Immature natural killer cell (primary cell): Measurements from ENCODE around the gene CD47. TPM values are rescaled to one million over a fixed set of nuclear protein-coding genes. Genes with fewer than 3 reads are reported as not detected.

ENCODE experiments used
- DNase-seq, 3 donors: peaks; one replicate each; pipeline ENCODE4 v3.0.0; 2022; ENCODE audit warnings: mixed read lengths in 1 of 3
- H3K27ac Mint-ChIP-seq, 6 donors: one replicate each; pipeline ENCODE4 v1.8.0; 2020; ENCODE audit warnings: mixed read lengths in 6 of 6, mild to moderate bottlenecking in 5 of 6, inconsistent platforms in 4 of 6, moderate library complexity in 3 of 6
- H3K27me3 Mint-ChIP-seq, 3 donors: one replicate each; pipeline ENCODE4 v1.8.0; 2020 to 2021; ENCODE audit warnings: low read depth in 3 of 3, mild to moderate bottlenecking in 3 of 3, mixed read lengths in 3 of 3, moderate library complexity in 3 of 3, inconsistent platforms in 1 of 3
- H3K36me3 Mint-ChIP-seq, 3 donors: one replicate each; pipeline ENCODE4 v1.8.0; 2020; ENCODE audit warnings: mixed read lengths in 3 of 3, inconsistent platforms in 2 of 3, mild to moderate bottlenecking in 2 of 3
- H3K4me1 Mint-ChIP-seq, 2 donors: one replicate each; pipeline ENCODE4 v1.8.0; 2020; ENCODE audit warnings: inconsistent platforms in 2 of 2, mild to moderate bottlenecking in 2 of 2, mixed read lengths in 2 of 2, moderate library complexity in 1 of 2
- H3K4me3 Mint-ChIP-seq, 5 donors: one replicate each; pipeline ENCODE4 v1.8.0; 2020; ENCODE audit warnings: mild to moderate bottlenecking in 5 of 5, mixed read lengths in 5 of 5, inconsistent platforms in 3 of 5, moderate library complexity in 3 of 5
- H3K9me3 Mint-ChIP-seq, 6 donors: one replicate each; pipeline ENCODE4 v1.8.0; 2020; ENCODE audit warnings: mild to moderate bottlenecking in 6 of 6, mixed read lengths in 6 of 6, inconsistent platforms in 4 of 6, moderate library complexity in 3 of 6
- polyA plus RNA-seq, 3 donors: library from polyadenylated mRNA; unstranded; fragments of 300-500 nt; fragmentation: Illumina TruSeq; gene quantifications; one replicate each; pipeline ENCODE4 v1.2.3, GENCODE V29; 2021

CD47 gene
- 100 to 1,000 TPM; 291 to 313 (median 291) TPM for polyA plus RNA-seq

DNA sequence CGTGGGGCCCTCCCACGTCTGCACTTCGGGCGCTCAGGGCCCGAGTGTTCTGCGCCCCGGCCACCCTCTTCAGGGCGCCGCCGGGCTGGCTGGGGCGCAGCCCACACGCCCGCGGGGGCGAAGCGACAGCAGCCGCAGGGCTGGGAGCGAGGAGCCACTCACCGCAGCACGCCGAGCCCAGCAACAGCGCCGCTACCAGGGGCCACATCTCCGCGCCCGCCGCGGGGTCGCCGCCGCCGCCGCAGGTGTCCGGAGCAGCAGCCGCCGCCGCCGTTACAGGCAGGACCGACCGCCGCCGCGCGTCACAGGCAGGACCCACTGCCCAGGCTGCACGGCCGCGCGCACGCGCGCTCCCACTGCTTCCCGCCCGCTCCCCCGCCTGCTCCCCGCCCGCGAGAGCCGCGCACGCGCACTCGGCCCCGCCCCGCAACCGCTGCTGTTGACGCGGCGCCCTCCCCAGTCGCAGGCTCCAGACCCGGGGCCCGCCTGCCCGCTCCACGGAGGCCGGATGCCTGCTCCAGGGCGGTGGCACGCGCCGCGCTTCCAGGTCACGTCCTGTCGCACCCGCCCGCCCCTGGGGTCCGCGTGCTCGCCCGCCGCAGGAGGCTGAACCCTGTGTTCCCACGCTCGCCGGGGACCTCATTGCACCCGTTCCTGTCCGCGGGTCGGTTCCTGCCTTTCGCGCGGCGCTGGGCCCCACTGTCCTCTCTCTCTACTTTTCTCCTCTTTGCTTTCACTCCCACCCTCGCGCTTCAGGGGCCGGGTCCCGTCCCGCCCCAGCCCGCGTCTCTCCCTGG is at the start of gene CD47:
CD47 (minus strand) TSS at position 331 of the 797 bp plus-strand sequence; CDS start at position 208, 123 bp downstream.
- Mint-ChIP-seq H3K36me3 (peaks cover 0 to 9% (median 2%) of the 10 kb centered on the region in 3 donors), H3K27ac (peak within 1 kb of the TSS in 4 of 6 donors; percentile 98 to 100 (median 100)), H3K4me3 (peak within 1 kb of the TSS; percentile 89 to 100 (median 96)), H3K4me1 (peaks cover 31 to 36% of the 10 kb centered on the region in 2 donors), H3K9me3 (peaks cover 0 to 2% (median 0%) of the 10 kb centered on the region in 6 donors), H3K27me3 (peaks cover 23 to 31% (median 28%) of the 10 kb centered on the region in 3 donors)
- DNase-seq, result peak; percentile 99

DNA sequence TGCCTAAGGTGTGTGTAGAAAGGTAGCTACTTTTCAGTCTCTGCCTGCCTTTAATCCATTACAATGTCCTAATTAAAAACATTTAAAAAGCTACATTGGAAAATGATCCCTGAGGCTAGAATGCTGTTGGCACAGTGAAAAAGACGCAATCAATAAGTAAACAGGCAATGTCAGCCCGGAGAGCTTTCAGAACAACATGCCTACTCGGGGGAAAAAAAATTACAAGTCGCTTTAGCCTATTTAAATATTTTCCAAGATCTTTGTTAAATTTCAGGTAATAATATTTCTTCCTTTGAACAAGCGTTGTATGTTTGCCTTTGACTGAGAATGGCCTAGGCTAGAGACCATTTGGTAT is 46.6 kb upstream of the CD47 start:
- no peaks in the 10 kb centered on the region for H3K27me3 Mint-ChIP-seq
- no peak overlapping the region for H3K4me3 Mint-ChIP-seq
- no peak for DNase-seq
- peaks cover 3 to 13% (median 7%) of the 10 kb centered on the region in 3 donors for H3K36me3 Mint-ChIP-seq
- no peaks in the 10 kb centered on the region for H3K9me3 Mint-ChIP-seq
- no peak overlapping the region for H3K27ac Mint-ChIP-seq
- peaks cover 37 to 40% of the 10 kb centered on the region in 2 donors for H3K4me1 Mint-ChIP-seq

DNA sequence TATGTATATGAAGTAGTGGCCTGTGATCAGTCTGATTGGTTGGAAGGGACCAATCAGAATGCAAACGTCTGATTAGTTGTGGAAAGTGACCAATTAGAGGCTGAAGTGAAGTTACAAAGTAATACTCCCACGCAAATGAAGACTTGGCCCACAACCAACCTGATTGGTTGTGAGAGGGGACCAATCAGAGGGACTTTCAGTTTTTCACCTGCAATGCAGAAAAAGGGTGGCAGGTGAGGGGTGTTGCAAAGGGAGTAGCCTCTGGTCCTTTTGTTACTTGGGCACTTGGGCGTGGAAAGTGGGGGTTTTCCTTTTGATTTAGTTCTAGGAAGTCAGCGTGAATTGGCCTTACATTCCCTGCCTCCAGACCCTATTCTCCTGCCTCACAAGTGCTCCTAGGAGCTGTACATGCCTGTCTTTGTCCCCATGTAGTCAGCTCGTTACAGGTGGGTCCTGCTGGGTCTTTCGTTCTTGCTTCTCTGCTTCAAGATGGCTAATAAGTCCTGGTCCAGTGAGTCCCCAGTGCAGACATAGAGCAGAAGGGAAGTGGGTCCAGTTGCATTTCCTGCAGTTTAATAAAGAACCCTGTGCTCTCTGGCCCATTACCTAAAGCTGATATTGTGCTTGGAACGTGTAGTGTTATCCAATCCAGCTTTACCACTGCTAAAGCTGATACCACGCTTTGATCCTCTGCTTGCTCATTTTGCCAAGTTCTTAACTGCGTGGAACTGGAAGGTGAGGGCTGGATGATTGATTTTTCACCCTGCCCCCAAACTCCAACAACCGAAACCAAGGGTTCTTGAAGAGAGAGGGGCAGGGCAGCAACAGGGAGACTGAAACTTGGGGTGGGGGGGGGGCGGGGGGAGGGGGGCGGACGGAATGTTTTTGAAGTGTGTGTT is 46.0 kb upstream of the CD47 start:
- Mint-ChIP-seq H3K27ac (peak overlapping the region in 1 of 6 donors; percentile 58), H3K4me3 (no peak overlapping the region), H3K27me3 (no peaks in the 10 kb centered on the region), H3K4me1 (peaks cover 42 to 43% of the 10 kb centered on the region in 2 donors), H3K36me3 (peaks cover 4 to 13% (median 7%) of the 10 kb centered on the region in 3 donors), H3K9me3 (no peaks in the 10 kb centered on the region)
- DNase-seq, result no peak

DNA sequence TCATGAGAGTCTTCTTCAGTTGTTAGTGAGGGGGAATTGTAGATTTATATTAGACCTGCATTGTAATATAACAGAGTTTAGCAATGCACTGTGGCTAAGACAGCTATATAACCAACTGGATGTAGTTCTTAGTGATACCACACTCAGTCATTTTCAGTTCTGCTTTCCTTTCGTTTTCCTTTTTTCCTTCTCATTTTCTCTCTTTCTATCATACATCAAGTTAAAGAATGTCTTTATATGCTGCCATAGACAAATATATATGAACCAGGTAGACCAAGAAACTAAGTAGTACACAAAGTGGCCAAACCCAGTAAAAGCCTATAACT is 43.7 kb upstream of the CD47 start:
- Mint-ChIP-seq H3K27ac (peak overlapping the region; percentile 18 to 93 (median 74)), H3K36me3 (peaks cover 7 to 15% (median 9%) of the 10 kb centered on the region in 3 donors), H3K4me3 (peak overlapping the region; percentile 21 to 86 (median 64)), H3K9me3 (no peaks in the 10 kb centered on the region), H3K4me1 (peaks cover 43 to 56% of the 10 kb centered on the region in 2 donors), H3K27me3 (no peaks in the 10 kb centered on the region)
- DNase-seq, result no peak

DNA sequence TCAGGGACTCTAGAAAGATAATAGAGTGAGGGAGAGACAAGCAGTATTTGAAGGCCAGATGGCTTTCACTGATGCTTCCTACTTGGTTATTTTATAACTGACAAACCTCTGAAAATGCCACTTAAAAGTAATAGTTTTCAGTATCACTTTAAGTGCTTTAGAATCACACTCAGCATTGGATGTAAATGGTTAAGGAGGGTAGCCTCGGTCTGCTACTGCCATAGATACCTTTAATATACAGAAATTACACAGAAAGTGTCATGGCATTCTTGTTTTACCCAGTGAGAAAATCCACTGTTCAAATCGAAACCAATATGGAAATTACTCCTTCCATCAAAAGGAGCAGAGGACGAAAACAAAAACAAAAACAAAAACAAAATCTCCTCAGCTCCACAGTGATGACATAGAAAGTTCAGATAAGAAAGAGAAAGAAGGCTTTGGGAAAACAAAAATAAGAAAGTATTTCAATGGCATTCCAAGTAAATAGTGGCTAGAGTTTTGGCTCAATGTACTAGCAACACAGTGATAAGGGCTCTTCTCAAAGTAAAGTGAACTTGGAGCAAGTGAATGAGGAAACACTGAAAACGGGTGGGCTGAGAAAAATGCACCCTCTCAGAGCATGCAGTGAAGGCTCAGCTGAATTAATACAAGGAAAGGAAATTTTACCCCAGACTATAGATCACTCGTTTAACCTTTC is 43.2 kb upstream of the CD47 start:
- Mint-ChIP-seq H3K27me3 (no peaks in the 10 kb centered on the region), H3K9me3 (no peaks in the 10 kb centered on the region), H3K4me1 (peaks cover 44 to 62% of the 10 kb centered on the region in 2 donors), H3K4me3 (peak overlapping the region; percentile 21 to 86 (median 64)), H3K36me3 (peaks cover 7 to 15% (median 11%) of the 10 kb centered on the region in 3 donors), H3K27ac (peak overlapping the region; percentile 65 to 93 (median 74))
- no peak for DNase-seq

DNA sequence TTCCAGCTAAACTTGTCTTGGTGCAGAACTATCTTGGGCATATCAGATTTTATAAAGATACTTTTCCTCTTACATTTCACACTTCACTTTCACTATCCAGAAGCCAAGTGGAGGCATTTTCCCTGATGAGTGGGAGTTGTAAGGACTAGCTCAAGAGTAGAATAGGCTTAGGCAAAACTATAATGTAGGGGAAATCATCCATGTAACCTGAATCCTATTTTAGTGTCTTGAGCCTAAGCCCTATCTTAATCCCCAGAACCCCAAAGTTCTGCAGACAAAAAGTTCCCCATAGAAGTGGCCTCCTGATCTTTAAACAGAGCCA is 42.2 kb upstream of the CD47 start:
- no peaks in the 10 kb centered on the region for H3K27me3 Mint-ChIP-seq
- H3K36me3 Mint-ChIP-seq, result peaks cover 7 to 19% (median 16%) of the 10 kb centered on the region in 3 donors
- peak overlapping the region in 4 of 6 donors; percentile 19 to 93 (median 74) for H3K27ac Mint-ChIP-seq
- DNase-seq, result no peak
- H3K4me1 Mint-ChIP-seq, result peaks cover 46 to 66% of the 10 kb centered on the region in 2 donors
- no peaks in the 10 kb centered on the region for H3K9me3 Mint-ChIP-seq
- peak overlapping the region in 3 of 5 donors; percentile 57 to 86 (median 60) for H3K4me3 Mint-ChIP-seq

DNA sequence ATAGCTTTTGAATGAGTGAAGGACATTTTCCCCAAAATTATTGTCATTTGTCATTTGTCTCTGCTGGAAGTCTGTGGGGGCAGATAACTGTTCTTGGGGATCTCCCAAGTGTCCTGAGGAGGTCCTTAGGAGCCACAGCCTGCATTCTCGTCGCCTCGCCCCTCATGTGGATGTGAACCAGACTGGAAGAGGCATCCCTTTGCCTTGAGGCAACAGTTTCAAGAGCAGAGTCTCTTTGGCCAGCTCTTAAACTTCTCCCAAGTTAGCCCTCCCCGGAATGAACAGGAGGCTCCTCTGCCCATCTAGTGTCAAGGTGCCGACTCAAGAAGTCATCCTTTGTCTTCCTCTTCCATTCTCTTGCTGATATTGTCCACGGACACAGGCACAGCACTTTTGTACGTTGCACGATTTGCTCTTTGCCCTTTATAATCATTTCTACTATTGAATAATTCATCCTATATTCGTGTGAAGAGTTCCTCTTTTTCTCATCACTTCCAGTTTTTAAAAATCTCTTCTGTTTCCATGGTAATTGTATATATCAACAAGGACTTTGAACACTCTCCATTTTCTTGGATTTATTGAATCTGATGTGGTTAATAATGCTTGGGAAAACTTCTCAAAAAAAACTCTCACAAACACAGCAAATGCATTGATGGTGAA is 40.8 kb upstream of the CD47 start:
- no peak for DNase-seq
- Mint-ChIP-seq H3K27me3 (peaks cover 0 to 3% (median 0%) of the 10 kb centered on the region in 3 donors), H3K4me1 (peaks cover 52 to 76% of the 10 kb centered on the region in 2 donors), H3K9me3 (peaks cover 0 to 3% (median 0%) of the 10 kb centered on the region in 6 donors), H3K36me3 (peaks cover 7 to 20% (median 19%) of the 10 kb centered on the region in 3 donors), H3K4me3 (no peak overlapping the region), H3K27ac (peak overlapping the region in 1 of 6 donors; percentile 15)

DNA sequence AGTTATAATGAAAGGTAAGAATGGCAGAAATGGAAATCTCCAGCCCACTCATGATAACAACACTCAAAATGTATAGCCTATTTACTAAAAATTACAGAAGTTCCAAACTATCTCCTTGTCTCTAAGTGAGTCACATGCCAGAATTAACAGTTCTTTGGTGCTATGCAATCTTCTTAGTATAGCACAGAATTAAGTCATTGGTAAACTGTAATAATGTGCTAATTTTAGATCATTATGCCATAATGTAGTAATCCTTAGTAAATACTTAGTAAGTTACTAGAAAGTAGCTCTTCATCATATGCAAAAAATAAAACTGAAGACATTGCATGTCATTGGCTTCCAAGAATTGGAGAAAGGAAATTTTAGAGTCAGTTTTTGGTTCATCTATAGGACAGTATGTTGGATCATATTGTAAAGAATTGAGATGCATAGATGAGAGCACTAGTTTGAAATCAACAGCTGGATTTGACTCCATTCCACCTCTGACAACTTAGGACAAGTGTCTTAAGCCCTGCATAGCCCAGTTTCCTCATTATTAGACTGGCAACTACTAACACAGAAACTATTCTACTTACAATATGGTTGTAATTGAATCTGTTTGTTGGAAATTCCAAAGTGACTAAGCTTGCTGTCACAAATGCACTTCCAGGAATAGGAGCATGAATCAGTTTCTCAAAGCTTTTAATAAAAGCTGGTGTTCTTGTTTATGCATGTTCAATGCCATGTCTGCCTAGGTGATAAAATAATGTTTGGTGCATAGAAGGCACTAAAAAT is 40.1 kb upstream of the CD47 start:
- Mint-ChIP-seq H3K27ac (no peak overlapping the region), H3K4me1 (peaks cover 58 to 83% of the 10 kb centered on the region in 2 donors), H3K27me3 (peaks cover 0 to 4% (median 1%) of the 10 kb centered on the region in 3 donors), H3K36me3 (peaks cover 0 to 20% (median 13%) of the 10 kb centered on the region in 3 donors), H3K9me3 (peaks cover 0 to 3% (median 0%) of the 10 kb centered on the region in 6 donors), H3K4me3 (no peak overlapping the region)
- DNase-seq, result no peak

DNA sequence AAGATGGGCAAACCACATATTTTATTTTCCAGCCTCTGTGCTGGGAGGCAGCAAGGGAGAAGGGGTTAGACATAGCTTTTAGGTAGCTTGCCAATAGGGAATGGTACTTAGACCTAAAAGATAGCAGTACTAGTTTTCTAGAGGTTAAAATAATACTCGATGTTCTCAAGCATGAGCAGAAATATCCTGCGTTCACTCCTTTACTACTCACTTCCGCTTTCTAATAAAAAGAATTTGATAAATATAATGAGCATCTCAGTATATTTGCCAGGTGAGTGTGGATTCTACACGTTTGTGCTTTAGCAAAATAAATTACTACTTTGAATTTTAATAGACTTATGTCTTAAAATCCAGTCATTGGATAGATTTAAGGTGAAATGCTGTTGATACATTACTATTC is 39.4 kb upstream of the CD47 start:
- H3K27me3 Mint-ChIP-seq, result peaks cover 0 to 7% (median 4%) of the 10 kb centered on the region in 3 donors
- H3K9me3 Mint-ChIP-seq, result peaks cover 0 to 3% (median 0%) of the 10 kb centered on the region in 6 donors
- no peak overlapping the region for H3K4me3 Mint-ChIP-seq
- peaks cover 0 to 20% (median 7%) of the 10 kb centered on the region in 3 donors for H3K36me3 Mint-ChIP-seq
- H3K4me1 Mint-ChIP-seq, result peaks cover 64 to 88% of the 10 kb centered on the region in 2 donors
- H3K27ac Mint-ChIP-seq, result peak overlapping the region in 1 of 6 donors; percentile 26
- DNase-seq, result no peak

DNA sequence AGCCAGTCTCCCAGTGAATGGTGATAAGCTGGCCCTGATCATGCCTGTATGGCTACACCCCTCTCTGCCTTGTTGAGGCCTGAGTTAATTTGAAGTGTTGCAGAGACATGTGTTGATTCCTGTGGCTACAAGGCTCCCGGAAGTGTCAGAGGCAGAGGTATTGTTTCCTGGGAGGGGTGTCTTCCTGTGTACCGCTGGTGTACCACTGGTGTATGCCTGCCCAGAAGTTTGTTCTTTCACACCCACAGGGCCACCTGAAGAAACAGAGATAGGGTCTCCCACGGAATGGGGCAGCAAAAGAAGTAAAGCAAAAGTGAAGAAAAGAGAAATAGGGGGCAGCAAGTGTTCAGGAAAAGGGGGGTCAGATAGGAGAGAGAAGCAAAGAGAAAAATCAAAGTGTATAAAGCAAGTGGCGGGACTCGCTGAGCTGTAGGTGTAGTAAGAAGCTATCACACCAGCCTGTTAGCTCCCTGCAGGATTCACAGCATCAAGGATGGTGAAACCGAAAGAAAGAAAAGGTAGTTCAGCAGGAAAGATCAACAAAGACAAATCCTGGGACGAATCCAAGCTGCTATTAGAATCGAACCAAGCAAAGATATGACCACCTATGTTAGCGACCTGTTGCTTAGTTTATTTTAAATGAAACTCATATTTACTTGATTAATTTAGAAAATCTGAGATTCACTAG is 36.6 kb upstream of the CD47 start:
- DNase-seq, result peak; percentile 76 to 82 (median 81)
- Mint-ChIP-seq H3K27me3 (peaks cover 0 to 8% (median 7%) of the 10 kb centered on the region in 3 donors), H3K4me3 (peak overlapping the region; percentile 74 to 94 (median 79)), H3K27ac (peak overlapping the region; percentile 90 to 99 (median 96)), H3K4me1 (peaks cover 63 to 82% of the 10 kb centered on the region in 2 donors), H3K36me3 (peaks cover 0 to 20% (median 7%) of the 10 kb centered on the region in 3 donors), H3K9me3 (peaks cover 0 to 3% (median 0%) of the 10 kb centered on the region in 6 donors)

DNA sequence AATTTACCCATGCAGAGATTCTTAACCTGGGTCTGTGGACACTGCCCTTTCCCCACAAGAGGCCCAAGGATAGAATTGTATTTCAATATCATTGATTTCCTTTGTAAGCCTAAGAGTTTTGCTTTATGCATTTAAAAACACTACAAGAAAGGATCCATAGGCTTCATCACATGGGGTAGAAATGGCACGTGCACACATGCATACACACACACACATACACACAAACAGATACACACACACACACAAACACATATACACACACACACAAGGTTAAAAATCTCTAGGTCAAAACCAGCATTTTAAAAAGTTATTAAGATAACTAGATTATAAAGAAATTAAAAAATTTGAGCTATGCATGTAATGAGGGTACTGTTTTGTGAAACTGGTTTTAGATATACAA is 35.5 kb upstream of the CD47 start:
- Mint-ChIP-seq H3K27me3 (peaks cover 0 to 8% (median 7%) of the 10 kb centered on the region in 3 donors), H3K4me1 (peaks cover 63 to 71% of the 10 kb centered on the region in 2 donors), H3K4me3 (peak overlapping the region; percentile 68 to 85 (median 81)), H3K27ac (peak overlapping the region; percentile 87 to 98 (median 96)), H3K36me3 (peaks cover 0 to 14% (median 5%) of the 10 kb centered on the region in 3 donors), H3K9me3 (peaks cover 0 to 3% (median 0%) of the 10 kb centered on the region in 6 donors)
- no peak for DNase-seq
